Lung microvascular endothelial cell (primary cell): Measurements from ENCODE around the gene UGCG. TPM values are rescaled to one million over a fixed set of nuclear protein-coding genes. Genes with fewer than 3 reads are reported as not detected.

Source experiments
- DNase-seq, 2 donors: peaks; one replicate each; pipeline versions ENCODE4 v3.0.0 to v3.0.0-alpha.2; 2010; ENCODE audit warnings: low read depth in 2 of 2
- total RNA-seq: library from RNA; depleted of rRNA; stranded (reverse); fragments of >200 nt; gene quantifications from 2 replicates; pipeline ENCODE4 v1.2.1, GENCODE V29; 2014

UGCG gene
- total RNA-seq, 1 donor from 2014 or later = 131 TPM

DNA sequence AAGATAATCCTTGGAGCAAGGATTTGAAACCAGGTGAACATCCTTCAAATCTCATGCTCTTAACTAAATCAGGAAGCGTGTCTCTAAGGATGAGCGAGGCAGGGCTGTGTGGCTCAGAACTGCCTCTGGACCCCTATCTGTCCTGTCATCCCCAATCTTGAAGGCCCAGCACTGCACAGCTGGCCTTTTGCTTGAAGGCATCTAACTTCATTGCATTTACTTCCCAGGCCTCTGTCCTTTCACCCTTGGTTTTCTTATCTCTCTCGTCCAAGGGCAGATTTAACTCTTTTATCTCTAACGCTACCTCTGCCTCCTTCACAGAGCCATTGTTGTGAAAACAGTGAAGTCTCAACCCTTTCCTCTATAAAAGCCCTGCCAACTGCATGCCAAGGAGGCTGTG lies 83.8 kb downstream of the UGCG start:
- DNase-seq = no peak

DNA sequence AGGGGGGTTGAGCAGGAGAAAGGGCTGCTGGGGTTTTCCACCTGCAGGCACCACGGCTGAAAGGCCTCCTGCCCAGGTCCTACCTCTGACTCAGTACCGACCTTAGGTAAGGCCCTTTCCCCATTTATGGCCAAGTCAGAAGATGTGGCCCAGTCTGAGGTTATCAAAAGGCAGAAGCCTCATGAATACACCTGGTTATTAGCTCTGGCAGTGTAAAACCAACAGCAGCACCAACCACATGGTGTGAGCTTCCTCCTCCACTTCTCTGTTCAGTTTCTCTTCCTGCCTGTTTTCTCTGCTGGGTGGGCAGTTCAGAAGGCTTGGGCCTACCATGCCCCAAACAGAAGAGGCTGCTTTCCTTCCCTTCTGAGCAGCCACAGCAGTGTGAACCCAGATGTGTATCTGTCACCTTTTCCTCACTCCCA lies 86.9 kb downstream of the UGCG start:
- DNase-seq = no peak

DNA sequence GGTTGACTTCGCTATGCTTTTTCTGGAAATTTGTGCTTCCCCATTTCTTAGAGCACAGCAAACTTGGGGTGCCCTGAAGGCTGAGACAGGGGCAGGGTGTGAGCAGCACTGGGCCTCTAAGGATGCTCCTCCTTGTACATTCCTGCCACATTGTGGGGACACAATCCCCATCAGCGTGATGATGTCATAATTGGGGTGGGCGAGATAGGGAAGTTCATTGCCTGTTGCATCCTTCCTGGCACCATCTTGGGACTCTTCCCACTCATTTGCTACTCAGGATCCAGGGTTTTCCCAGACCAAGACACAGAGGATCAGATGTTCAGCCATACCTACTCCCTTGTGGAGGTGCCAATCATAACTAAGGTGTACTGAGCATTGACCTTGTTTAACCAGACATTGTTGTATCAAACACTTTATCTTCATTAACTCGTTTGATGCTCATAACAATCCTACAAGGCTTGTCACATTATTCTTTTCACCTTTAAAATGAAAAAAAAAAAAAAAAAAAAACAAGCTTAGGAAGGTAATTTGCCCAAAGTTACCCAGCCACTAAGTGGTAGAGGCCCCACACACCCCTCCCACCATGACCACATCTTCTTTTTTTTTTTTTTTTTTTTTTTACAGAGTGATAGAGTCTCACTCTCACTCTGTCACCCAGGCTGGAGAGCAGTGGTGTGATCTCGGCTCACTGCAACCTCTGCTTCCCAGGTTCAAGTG lies 87.6 kb downstream of the UGCG start:
- no peak for DNase-seq

Other genes with a start within 250 kb of the UGCG start
- gene GNG10, start 235.2 kb upstream of the UGCG start, total RNA-seq = 44.0 and 53.0 TPM in 2 replicates
- gene SHOC1, start 101.9 kb upstream of the UGCG start, total RNA-seq = not detected in 2 replicates